OCI-M2 (cell line): Measurements from ENCODE around the gene RALGAPA2.

Experiments
- DNase-seq: peaks from one replicate; lab custom pipeline; 2025; ENCODE audit not compliant: unreplicated experiment; lab: John Stamatoyannopoulos, UW

RALGAPA2 gene

GRCh38 chr20:20503777-20504530, 208.5 kb downstream of the RALGAPA2 start:
- DNase-seq: no peak

- no peak for DNase-seq
These were observed 211.3 kb downstream of the RALGAPA2 start for GRCh38 chr20:20501128-20501527.

- DNase-seq: no peak
These were observed 212.1 kb downstream of the RALGAPA2 start for GRCh38 chr20:20500312-20500711.

- DNase-seq: no peak
These were observed 213.0 kb downstream of the RALGAPA2 start for GRCh38 chr20:20499439-20499838.

GRCh38 chr20:20498076-20498861, 214.2 kb downstream of the RALGAPA2 start:
- DNase-seq: no peak

- no peak for DNase-seq
These were observed 215.0 kb downstream of the RALGAPA2 start for GRCh38 chr20:20497242-20497978.

- no peak for DNase-seq
These were observed 216.5 kb downstream of the RALGAPA2 start for GRCh38 chr20:20495729-20496503.

GRCh38 chr20:20493701-20494100, 218.7 kb downstream of the RALGAPA2 start:
- no peak for DNase-seq

GRCh38 chr20:20492521-20493332, 219.7 kb downstream of the RALGAPA2 start:
- no peak for DNase-seq

- DNase-seq: no peak
These were observed 220.6 kb downstream of the RALGAPA2 start for GRCh38 chr20:20491784-20492264.

- DNase-seq: no peak
These were observed 221.2 kb downstream of the RALGAPA2 start for GRCh38 chr20:20491110-20491783.

GRCh38 chr20:20490673-20491072, 221.8 kb downstream of the RALGAPA2 start:
- no peak for DNase-seq

GRCh38 chr20:20489648-20490341, 222.6 kb downstream of the RALGAPA2 start:
- no peak for DNase-seq

- no peak for DNase-seq
These were observed 223.4 kb downstream of the RALGAPA2 start for GRCh38 chr20:20489054-20489453.

- DNase-seq: no peak
These were observed 224.1 kb downstream of the RALGAPA2 start for GRCh38 chr20:20488388-20488787.

GRCh38 chr20:20487811-20488210, 224.6 kb downstream of the RALGAPA2 start:
- no peak for DNase-seq

- DNase-seq: no peak
These were observed 229.1 kb downstream of the RALGAPA2 start for GRCh38 chr20:20483328-20483727.

GRCh38 chr20:20482453-20482852, 230.0 kb downstream of the RALGAPA2 start:
- no peak for DNase-seq

- DNase-seq: no peak
These were observed 231.8 kb downstream of the RALGAPA2 start for GRCh38 chr20:20480689-20481088.
